CD4-positive, alpha-beta T cell treated with Interleukin-4 for 4 hours (primary cell): ENCODE data around the gene MDN1.
"Not testable (repeated sequence)": the region's sequence is repeated elsewhere in the genome, so short reads cannot be mapped to it uniquely, and the experiment has no call there.

Source experiments
- DNase-seq: peaks from one replicate; pipeline ENCODE4 v3.0.0-alpha.2; 2020

MDN1 gene

GRCh38 chr6:89818977-89819335 is 638 bp downstream of the MDN1 start:
- peak; percentile 32 for DNase-seq

- DNase-seq = no peak
Measured at GRCh38 chr6:89817481-89817880, 2.1 kb downstream of the MDN1 start.

- DNase-seq = not testable (repeated sequence)
Measured at GRCh38 chr6:89813422-89813821, 6.2 kb downstream of the MDN1 start.

- no peak for DNase-seq
Measured at GRCh38 chr6:89807581-89807980, 12.0 kb downstream of the MDN1 start.

GRCh38 chr6:89805814-89806371 is 13.7 kb downstream of the MDN1 start:
- DNase-seq = no peak

- no peak for DNase-seq
Measured at GRCh38 chr6:89803271-89803670, 16.3 kb downstream of the MDN1 start.

GRCh38 chr6:89799756-89800155 is 19.8 kb downstream of the MDN1 start:
- DNase-seq = no peak

- no peak for DNase-seq
Measured at GRCh38 chr6:89799096-89799495, 20.5 kb downstream of the MDN1 start.

- DNase-seq = no peak
Measured at GRCh38 chr6:89797317-89797716, 22.3 kb downstream of the MDN1 start.

GRCh38 chr6:89794324-89794723 is 25.3 kb downstream of the MDN1 start:
- DNase-seq = peak; percentile 28

- no peak for DNase-seq
Measured at GRCh38 chr6:89793586-89793985, 26.0 kb downstream of the MDN1 start.

GRCh38 chr6:89792881-89793280 is 26.7 kb downstream of the MDN1 start:
- no peak for DNase-seq

GRCh38 chr6:89790403-89790802 is 29.2 kb downstream of the MDN1 start:
- no peak for DNase-seq

- no peak for DNase-seq
Measured at GRCh38 chr6:89789980-89790379, 29.6 kb downstream of the MDN1 start.

GRCh38 chr6:89787660-89788328 is 31.8 kb downstream of the MDN1 start:
- no peak for DNase-seq

- DNase-seq = no peak
Measured at GRCh38 chr6:89786970-89787369, 32.6 kb downstream of the MDN1 start.

GRCh38 chr6:89784838-89785237 is 34.8 kb downstream of the MDN1 start:
- DNase-seq = no peak

GRCh38 chr6:89783293-89783692 is 36.3 kb downstream of the MDN1 start:
- DNase-seq = not testable (repeated sequence)

GRCh38 chr6:89782222-89782621 is 37.4 kb downstream of the MDN1 start:
- DNase-seq = no peak

- DNase-seq = no peak
Measured at GRCh38 chr6:89781070-89782034, 38.2 kb downstream of the MDN1 start.

GRCh38 chr6:89777455-89777854 is 42.1 kb downstream of the MDN1 start:
- DNase-seq = no peak

GRCh38 chr6:89776583-89777233 is 42.9 kb downstream of the MDN1 start:
- DNase-seq = no peak

- DNase-seq = no peak
Measured at GRCh38 chr6:89775150-89775549, 44.4 kb downstream of the MDN1 start.
